Central memory CD8-positive, alpha-beta T cell (primary cell): ENCODE data around the gene KISS1.

Experiments used
- ATAC-seq: fragments of 150-1000 bp; cut with Tn5 transposase; replicated peaks from 2 replicates; pipeline ENCODE4 v1.10.0; 2022; ENCODE audit warnings: mild to moderate bottlenecking, moderate FRiP score, moderate number of reproducible peaks; ENCODE audit not compliant: poor library complexity, severe bottlenecking; ENCODE audit errors: extremely low read depth
- DNase-seq, 2 donors: peaks; one replicate each; pipeline ENCODE4 v3.0.0; 2021; ENCODE audit warnings: low spot score in 2 of 2
- H3K27ac Mint-ChIP-seq: one replicate; pipeline ENCODE4 v1.8.0; 2022; ENCODE audit warnings: low read depth, mild to moderate bottlenecking, moderate library complexity, mixed read lengths
- H3K27me3 Mint-ChIP-seq: one replicate; pipeline ENCODE4 v1.8.0; 2022; ENCODE audit warnings: mixed read lengths
- H3K36me3 Mint-ChIP-seq: one replicate; pipeline ENCODE4 v1.8.0; 2022; ENCODE audit warnings: mild to moderate bottlenecking, moderate library complexity, mixed read lengths; ENCODE audit not compliant: insufficient read depth
- H3K4me1 Mint-ChIP-seq: one replicate; pipeline ENCODE4 v1.8.0; 2022; ENCODE audit warnings: mixed read lengths
- H3K4me3 Mint-ChIP-seq: one replicate; pipeline ENCODE4 v1.8.0; 2022; ENCODE audit warnings: mild to moderate bottlenecking, moderate library complexity, mixed read lengths
- H3K9me3 Mint-ChIP-seq: one replicate; pipeline ENCODE4 v1.8.0; 2022; ENCODE audit warnings: mixed read lengths

KISS1 gene

DNA sequence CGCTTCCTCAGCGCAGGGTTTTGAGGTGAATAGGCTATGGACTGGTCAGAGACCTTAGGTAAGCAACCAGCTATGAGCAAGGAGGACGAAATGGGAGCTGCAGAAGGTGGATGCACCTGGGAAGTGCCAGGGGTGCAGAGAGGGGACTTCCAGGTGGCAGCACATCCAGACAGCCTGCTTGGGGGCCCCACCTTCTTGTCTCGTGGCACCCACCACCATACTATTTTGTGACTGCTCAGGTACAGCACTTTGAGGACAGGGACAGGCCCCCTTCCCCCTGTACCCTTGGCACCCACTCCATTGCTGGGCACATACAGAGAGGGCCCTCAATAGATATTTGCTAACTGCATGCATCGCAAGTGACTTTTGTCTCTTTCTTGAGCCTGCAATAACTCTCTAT lies 777 bp upstream of the KISS1 start:
- no peaks in the 10 kb centered on the region for H3K36me3 Mint-ChIP-seq
- peaks cover 27% of the 10 kb centered on the region for H3K27me3 Mint-ChIP-seq

DNA sequence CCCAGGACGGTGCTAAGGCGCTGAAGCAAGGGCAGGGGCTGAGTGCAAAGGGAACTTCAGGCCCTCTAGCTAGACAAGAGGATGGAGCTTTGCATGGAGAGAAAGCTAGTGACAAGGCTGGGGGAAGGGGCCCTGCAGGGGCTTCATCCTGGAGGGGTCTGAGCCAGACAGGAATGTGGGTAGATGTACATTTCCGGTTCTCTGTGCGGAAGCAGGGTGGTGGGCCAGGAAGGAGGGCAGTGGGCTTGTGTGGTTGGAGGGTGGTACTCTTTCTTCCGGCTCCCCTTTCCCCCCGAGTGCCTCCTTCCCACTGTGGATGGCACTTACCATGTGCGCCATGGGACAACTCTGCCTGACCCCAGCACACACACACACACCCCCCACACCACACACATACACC lies 1.5 kb downstream of the KISS1 start:
- DNase-seq, result no peak
- Mint-ChIP-seq H3K4me3 (no peak overlapping the region), H3K36me3 (no peaks in the 10 kb centered on the region), H3K27ac (no peak overlapping the region), H3K4me1 (no peaks in the 10 kb centered on the region), H3K27me3 (peaks cover 14% of the 10 kb centered on the region), H3K9me3 (no peaks in the 10 kb centered on the region)
- ATAC-seq, result no peak

More for the DNA sequence above, 777 bp upstream of the KISS1 start:
- Mint-ChIP-seq H3K4me1 (no peaks in the 10 kb centered on the region), H3K4me3 (no peak overlapping the region), H3K27ac (no peak overlapping the region), H3K9me3 (no peaks in the 10 kb centered on the region)
- no peak for DNase-seq
- no peak for ATAC-seq

DNA sequence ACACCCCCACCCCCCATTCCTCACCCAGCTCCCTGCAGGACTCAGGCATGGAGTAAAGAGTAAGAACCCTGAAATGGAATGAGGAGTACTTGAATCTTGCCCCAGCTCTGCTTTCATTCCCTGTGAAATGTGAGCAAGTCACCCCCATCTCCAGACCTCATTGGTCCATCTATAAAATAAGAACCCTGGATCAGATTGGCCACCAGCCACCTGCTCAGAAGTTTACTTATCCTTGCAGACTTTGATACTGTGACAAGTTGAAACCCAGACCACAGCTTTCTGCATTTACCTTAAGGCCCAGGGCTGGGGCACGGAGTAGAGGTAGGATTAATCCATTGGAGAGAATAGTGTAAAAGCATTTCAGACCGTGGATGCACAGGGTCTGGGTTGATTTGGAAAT lies 2.2 kb downstream of the KISS1 start:
- Mint-ChIP-seq H3K27ac (no peak overlapping the region), H3K4me3 (no peak overlapping the region), H3K4me1 (no peaks in the 10 kb centered on the region), H3K9me3 (no peaks in the 10 kb centered on the region), H3K36me3 (no peaks in the 10 kb centered on the region), H3K27me3 (peaks cover 21% of the 10 kb centered on the region)
- ATAC-seq (no peak), DNase-seq (no peak)

DNA sequence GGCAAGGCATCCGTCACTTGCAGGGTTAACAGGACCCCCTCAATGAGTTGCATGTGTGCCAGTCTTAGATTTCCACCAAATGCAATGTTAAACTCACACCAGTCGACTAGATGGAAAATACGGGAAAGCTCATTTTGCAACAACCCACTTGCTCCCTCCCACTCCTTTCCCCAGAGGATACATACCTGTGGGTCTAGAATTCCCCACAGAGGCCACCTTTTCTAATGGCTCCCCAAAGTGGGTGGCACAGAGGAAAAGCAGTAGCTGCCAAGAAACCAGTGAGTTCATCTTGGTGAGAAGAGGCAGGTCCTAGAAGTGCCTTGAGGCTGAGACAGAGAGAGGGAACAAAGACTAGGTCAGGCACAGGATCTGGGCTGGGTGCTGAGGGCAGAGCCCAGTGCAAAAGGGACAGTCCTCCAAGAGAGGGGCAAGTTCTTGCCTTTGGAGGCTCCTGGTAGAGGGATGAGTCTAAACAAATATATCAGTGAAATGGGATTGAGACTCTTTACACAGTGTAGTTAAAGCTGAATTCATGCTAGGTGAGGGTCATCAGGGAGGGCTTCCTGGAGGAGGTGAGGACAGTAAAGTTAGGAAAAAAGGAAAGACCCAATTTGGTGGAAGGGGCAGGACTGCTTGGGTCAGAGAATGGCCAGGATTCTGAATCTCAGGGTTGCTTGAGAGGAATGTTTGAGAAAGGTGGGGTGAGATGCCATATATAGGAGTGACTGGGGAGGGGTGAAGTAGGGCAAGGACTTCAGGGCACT lies 3.5 kb downstream of the KISS1 start:
- ATAC-seq, result no peak
- Mint-ChIP-seq H3K9me3 (no peaks in the 10 kb centered on the region), H3K4me3 (no peak overlapping the region), H3K27ac (no peak overlapping the region), H3K36me3 (no peaks in the 10 kb centered on the region), H3K27me3 (peaks cover 34% of the 10 kb centered on the region), H3K4me1 (no peaks in the 10 kb centered on the region)
- DNase-seq, result no peak

DNA sequence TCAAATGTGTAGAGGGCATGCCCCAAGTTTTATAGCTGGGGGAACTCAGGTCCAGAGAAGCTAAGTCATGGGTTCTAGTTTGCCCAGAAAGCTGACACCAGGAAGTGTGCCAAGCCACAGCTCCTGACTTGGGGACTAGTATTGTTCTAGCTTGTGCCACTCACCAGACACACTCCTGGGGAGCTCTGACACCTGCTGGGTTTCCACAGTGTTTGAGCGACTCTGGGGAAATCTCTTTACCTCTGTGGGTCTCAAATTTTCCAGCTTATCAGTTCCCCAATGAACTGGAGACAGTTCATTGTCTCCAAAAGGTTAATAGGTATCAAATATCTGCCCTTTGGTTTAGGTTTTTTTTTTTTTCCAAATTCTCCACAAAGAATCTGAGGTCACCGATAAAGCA lies 4.2 kb downstream of the KISS1 start:
- no peaks in the 10 kb centered on the region for H3K9me3 Mint-ChIP-seq
- H3K27ac Mint-ChIP-seq, result no peak overlapping the region
- peaks cover 41% of the 10 kb centered on the region for H3K27me3 Mint-ChIP-seq
- ATAC-seq (no peak), DNase-seq (no peak)
- no peak overlapping the region for H3K4me3 Mint-ChIP-seq
- no peaks in the 10 kb centered on the region for H3K4me1 Mint-ChIP-seq
- no peaks in the 10 kb centered on the region for H3K36me3 Mint-ChIP-seq

DNA sequence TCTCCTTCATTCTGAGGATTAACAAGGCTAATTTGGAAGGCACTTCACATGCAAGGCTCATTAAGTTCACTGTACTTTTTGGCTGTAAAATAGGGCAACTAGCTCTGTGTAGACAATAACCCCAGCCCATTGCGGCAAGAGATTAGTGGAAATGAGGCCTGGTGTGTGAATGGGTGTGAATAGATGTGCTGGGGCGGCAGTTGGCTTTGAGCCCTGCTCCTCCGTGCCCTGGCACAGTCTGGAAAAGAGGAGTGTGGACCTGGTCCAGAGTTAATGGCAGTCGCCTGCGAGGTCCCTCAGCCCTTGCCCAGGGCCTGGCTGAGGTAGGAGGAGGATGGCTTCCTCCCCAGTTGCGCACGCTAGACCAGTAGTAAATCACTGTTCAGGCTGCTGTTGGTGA lies 4.8 kb downstream of the KISS1 start:
- Mint-ChIP-seq H3K36me3 (no peaks in the 10 kb centered on the region), H3K4me1 (no peaks in the 10 kb centered on the region), H3K27me3 (peaks cover 47% of the 10 kb centered on the region), H3K4me3 (no peak overlapping the region), H3K27ac (no peak overlapping the region), H3K9me3 (no peaks in the 10 kb centered on the region)
- DNase-seq (no peak), ATAC-seq (no peak)

DNA sequence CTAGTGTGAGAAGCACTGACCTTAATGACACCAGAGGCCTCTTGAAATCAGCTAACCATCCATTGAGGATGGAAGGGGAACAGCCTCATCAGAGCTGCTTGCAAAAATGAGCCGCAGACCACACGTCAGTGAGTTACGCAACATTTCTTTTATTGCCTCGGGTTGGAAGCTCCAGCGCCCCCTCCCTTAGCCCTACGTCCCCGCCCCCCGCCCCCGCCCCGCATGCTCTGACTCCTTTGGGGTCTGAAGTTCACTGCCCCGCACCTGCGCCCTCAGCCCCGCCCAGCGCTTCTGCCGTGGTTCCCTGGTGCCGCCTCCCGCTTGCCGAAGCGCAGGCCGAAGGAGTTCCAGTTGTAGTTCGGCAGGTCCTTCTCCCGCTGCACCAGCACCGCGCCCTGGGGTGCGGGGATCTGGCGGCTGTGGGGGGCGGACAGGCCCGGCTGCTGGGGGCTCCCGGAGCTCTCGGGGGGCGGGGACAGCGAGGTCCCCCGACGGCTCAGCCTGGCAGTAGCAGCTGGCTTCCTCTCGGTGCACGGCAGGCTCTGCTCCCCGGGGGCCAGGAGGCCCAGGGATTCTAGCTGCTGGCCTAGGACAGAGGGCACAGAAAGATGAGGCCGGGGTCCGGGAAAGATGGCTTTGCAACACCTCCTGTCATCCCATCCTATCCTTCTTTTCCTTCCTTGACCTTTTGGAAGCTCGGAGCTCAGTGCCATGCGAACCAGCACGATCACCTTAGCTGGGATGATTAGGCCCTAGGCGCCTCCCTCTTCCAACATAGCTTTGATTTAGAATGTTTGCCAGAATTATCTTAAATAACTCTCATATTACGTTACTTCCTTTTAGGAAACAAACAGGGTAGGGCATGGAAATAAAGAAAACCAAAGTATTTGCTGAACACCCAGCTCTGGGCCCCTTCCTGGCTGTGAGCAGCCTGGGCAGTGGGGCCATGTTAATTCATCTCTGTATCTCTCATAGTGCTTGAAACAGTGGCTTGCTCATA lies 5.8 kb downstream of the KISS1 start:
- DNase-seq, result no peak
- H3K9me3 Mint-ChIP-seq, result no peaks in the 10 kb centered on the region
- H3K4me1 Mint-ChIP-seq, result no peaks in the 10 kb centered on the region
- H3K36me3 Mint-ChIP-seq, result no peaks in the 10 kb centered on the region
- H3K27me3 Mint-ChIP-seq, result peaks cover 49% of the 10 kb centered on the region
- no peak for ATAC-seq
- H3K27ac Mint-ChIP-seq, result no peak overlapping the region
- no peak overlapping the region for H3K4me3 Mint-ChIP-seq

DNA sequence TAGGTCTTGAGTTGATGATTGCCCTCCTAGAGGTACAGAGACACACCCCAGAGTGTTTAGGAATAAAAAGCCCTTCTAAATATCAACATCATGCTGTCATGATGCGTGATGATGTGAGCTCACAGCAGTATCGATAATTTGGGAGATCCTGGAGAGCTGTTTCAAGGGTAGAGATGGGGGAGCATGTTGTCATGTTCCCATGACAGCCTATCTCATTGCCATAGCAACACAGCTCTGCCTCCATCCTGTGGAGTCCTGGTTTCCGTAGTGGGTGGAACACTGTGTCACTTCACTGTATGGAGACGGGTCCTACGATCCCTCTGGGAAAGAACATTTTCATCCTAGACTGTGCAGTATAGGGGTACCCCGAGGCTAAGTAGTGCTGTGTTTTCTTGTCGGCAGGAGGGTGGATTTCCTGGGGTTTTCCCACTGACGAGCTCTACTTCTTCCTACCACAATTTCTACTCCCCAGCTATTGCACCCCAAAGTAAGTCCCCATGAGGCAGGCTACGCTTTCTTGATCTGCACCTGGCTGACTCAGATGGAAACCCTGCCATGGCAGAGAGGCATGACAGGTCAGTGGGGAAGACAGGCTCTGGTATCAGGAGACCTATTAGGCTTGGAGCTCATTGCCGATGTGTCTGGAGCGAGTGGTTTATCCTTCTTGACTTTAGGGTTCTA lies 7.2 kb downstream of the KISS1 start:
- ATAC-seq, result no peak
- H3K4me3 Mint-ChIP-seq, result no peak overlapping the region
- no peaks in the 10 kb centered on the region for H3K4me1 Mint-ChIP-seq
- H3K27ac Mint-ChIP-seq, result no peak overlapping the region
- peaks cover 49% of the 10 kb centered on the region for H3K27me3 Mint-ChIP-seq
- no peaks in the 10 kb centered on the region for H3K36me3 Mint-ChIP-seq
- no peak for DNase-seq
- no peaks in the 10 kb centered on the region for H3K9me3 Mint-ChIP-seq

GRCh38 chr1:204186597-204186996 lies 9.7 kb downstream of the KISS1 start:
- DNase-seq (no peak), ATAC-seq (no peak)
- Mint-ChIP-seq H3K27ac (no peak overlapping the region), H3K9me3 (no peaks in the 10 kb centered on the region), H3K27me3 (peaks cover 38% of the 10 kb centered on the region), H3K36me3 (no peaks in the 10 kb centered on the region), H3K4me3 (no peak overlapping the region), H3K4me1 (no peaks in the 10 kb centered on the region)

GRCh38 chr1:204181116-204181515 lies 15.2 kb downstream of the KISS1 start:
- DNase-seq (no peak), ATAC-seq (no peak)
- H3K27ac Mint-ChIP-seq, result no peak overlapping the region
- H3K4me1 Mint-ChIP-seq, result no peaks in the 10 kb centered on the region
- no peak overlapping the region for H3K4me3 Mint-ChIP-seq
- H3K27me3 Mint-ChIP-seq, result no peaks in the 10 kb centered on the region
- no peaks in the 10 kb centered on the region for H3K9me3 Mint-ChIP-seq
- no peaks in the 10 kb centered on the region for H3K36me3 Mint-ChIP-seq

GRCh38 chr1:204180133-204180532 lies 16.2 kb downstream of the KISS1 start:
- no peak overlapping the region for H3K27ac Mint-ChIP-seq
- H3K4me1 Mint-ChIP-seq, result no peaks in the 10 kb centered on the region
- H3K36me3 Mint-ChIP-seq, result no peaks in the 10 kb centered on the region
- H3K4me3 Mint-ChIP-seq, result no peak overlapping the region
- DNase-seq, result no peak
- H3K9me3 Mint-ChIP-seq, result no peaks in the 10 kb centered on the region
- no peaks in the 10 kb centered on the region for H3K27me3 Mint-ChIP-seq
- no peak for ATAC-seq

DNA sequence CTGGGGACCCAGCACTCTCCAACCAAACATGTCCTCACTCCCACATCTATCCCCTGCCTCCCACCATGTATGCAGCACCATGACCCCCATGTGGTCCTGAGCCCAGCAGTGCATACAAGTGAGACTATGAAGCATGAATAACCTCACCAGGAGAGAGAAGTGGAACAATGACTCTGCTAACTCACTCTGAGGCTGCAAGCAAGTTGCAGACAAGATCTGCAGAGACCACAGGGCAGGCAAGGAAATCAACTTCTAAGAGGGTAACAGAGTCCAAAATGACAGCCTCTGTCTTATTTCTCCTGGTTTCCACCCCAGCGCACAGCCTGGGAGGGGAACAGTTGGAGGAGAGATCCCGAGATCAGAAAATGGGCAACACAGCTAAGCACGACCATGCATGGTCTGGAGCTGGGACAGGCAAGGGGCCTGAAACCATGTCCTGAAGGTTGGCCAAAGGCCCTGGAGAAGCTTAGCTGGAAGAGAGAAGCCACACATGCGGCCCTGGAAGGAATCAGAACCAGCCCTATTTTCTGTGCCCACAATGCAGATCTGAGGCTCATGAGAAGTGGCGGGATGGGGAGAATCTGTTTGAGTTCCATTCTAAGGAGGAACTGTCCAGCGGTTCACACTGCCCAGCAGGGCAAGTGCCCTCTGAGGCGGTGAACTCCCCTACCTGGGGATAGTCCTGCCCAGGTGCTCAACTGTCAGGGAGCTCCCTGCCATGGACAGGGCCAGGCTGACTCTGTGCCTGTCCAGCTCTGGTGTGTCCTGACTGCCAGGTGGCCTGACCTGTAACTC lies 17.6 kb downstream of the KISS1 start:
- Mint-ChIP-seq H3K9me3 (peaks cover 3% of the 10 kb centered on the region), H3K27ac (no peak overlapping the region), H3K4me1 (no peaks in the 10 kb centered on the region), H3K27me3 (no peaks in the 10 kb centered on the region), H3K36me3 (no peaks in the 10 kb centered on the region), H3K4me3 (no peak overlapping the region)
- ATAC-seq, result no peak
- no peak for DNase-seq
